Measurements from ENCODE around the gene TRAF2. TPM values are rescaled to one million over a fixed set of nuclear protein-coding genes. Genes with fewer than 3 reads are reported as not detected.

TRAF2 gene
- total and polyA plus RNA-seq, 2 of the 13 experiments (the other 11 are each of a cell fraction or from before 2014, with no cell fraction given) = 12.4 to 13.6 TPM

DNA sequence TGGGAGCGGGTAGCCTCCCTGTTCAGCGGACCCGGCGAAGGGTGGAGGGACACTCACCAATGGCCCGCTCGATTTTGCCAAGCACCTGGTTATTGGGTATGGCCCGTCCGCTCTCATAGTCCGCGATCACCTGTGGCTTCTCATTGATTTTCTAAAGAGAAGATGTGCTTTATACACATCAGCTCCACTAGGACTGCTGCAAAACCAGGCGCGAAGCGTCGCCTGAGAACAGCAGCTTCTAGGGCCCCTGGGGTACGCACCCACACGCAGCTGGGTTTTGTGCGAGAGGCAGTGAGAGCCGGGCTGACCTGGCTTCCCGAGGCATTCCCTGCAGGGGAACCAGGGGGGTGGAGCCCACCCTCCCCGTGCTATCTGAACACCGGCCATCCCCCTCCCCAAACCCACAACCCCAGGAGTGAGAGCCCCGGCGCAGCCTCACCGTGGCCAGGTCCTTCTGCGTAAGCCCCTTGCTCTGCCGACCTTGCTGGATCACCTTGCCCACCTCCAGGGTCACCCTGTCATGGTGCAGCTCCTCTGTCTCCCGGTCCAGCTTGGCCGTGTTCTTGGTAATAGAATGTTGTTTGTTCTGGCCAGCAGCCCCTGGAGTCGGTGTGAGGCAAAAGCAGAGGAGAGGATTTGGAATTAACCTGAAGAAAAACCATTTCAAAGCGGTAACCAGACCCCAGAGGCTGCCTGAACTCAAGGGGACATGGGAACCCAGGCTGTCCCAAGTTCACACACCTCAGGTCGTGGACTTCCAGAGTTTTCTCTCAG, 23.3 kb upstream of the TRAF2 start:
- Histone ChIP-seq H3K4me3 (replicated peaks in 1 of 3; ENCODE audit: insufficient read depth in 1 of 3, low read depth in 2 of 3, low read length in 3 of 3) (no peak overlapping the region), H3K9ac (ENCODE audit: insufficient read depth, low read depth, low read length) (no peak overlapping the region), H3K27ac (ENCODE audit: extremely low read length, insufficient read depth, low read length) (no peak overlapping the region), H3K9me3 (ENCODE audit: low read length) (no peaks in the 10 kb centered on the region), H3K36me3 (replicated peaks in 1 of 2; ENCODE audit: control insufficient read depth in 1 of 2, insufficient read depth in 2 of 2, low read length in 2 of 2) (peaks cover 17 to 37% of the 10 kb centered on the region in 2 experiments), H3K79me2 (ENCODE audit: insufficient read depth, low read length) (peaks cover 20% of the 10 kb centered on the region), H2AFZ (ENCODE audit: low read length) (no peak overlapping the region), H3K4me1 (ENCODE audit: insufficient read depth, low read length) (peaks cover 49% of the 10 kb centered on the region), H3K4me2 (ENCODE audit: low read depth, low read length) (no peak overlapping the region), H3K27me3 (ENCODE audit: control insufficient read depth in 1 of 2, insufficient read depth in 2 of 2, low read length in 2 of 2) (no peaks in the 10 kb centered on the region), H4K20me1 (ENCODE audit: insufficient read depth, low read length) (0 out of 2 replicates have a peak, but pooled peaks cover 7% of the 10 kb centered on the region)
- CTCF ChIA-PET (ENCODE audit: low intra/inter-chr PET ratio, low total read pairs) = no interaction called here
- FAIRE-seq = no peak
- DNase-seq (ENCODE audit: low spot score) = no peak
- in situ Hi-C loops (cut with HindIII; ENCODE audit: extremely low pct_ligation_motif_present, low pct_unique_long_range_greater_than_20kb) (no loop called here), intact Hi-C loops (cut with micrococcal nuclease; ENCODE audit: unreplicated experiment) (no loop called here)
- BruUV-seq (replicated peaks) = no TSS peak
- ATAC-seq = no peak
- 98% methylated on average over 23 of the region's 31 CpGs for WGBS (ENCODE audit: low lambda C conversion rate)
- POLR2A ChIA-PET = interaction anchor here (1.2 kb wide), 1 partner anchor 15 kb away, joined by 4 read pairs; no protein-coding TSS in a partner anchor
- TF ChIP-seq RBFOX2 (IDR thresholded peaks at IDR 0.05; ENCODE audit: low read depth, low read length) (peak; percentile 36; the same call in 1 of the 2 replicates), AGO1 (IDR thresholded peaks at IDR 0.05; ENCODE audit: low read depth, low read length, poor library complexity, severe bottlenecking) (peak; percentile 59)
- TF ChIP-seq, protein P1, sequence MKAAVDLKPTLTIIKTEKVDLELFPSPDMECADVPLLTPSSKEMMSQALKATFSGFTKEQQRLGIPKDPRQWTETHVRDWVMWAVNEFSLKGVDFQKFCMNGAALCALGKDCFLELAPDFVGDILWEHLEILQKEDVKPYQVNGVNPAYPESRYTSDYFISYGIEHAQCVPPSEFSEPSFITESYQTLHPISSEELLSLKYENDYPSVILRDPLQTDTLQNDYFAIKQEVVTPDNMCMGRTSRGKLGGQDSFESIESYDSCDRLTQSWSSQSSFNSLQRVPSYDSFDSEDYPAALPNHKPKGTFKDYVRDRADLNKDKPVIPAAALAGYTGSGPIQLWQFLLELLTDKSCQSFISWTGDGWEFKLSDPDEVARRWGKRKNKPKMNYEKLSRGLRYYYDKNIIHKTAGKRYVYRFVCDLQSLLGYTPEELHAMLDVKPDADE (CRISPR knock-in tag; IDR thresholded peaks at IDR 0.05) = no peak

DNA sequence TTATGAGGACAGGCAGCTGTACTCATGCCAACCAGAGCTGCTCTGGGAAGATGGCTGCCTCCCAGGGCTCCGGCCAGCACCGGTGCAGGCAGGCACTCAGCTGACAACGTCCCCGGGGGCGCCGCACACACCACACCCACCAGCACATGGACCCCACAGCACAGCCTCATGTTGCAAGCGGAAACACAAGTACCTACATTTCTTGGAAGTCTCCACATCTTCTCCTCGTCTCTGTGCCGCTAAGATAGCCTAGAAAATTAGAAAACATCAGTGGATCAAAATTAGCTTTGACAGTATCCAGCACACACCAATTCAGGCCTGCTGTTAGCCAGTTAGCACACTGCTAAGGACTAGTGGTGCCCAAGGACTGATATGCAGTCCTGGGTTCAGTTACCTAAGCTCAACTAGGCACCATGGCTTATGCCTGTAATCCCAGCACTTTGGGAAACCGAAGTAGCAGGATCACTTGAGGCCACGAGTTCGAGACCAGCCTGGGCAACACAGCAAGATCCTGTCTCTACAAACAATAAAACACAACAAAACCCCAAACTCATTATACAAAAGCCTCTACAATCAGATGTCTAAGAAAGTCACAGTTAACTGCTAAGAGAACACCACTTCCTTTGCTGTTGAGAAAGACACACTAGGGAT, 22.6 kb upstream of the TRAF2 start:
- H3K4me1 ChIP-seq (ENCODE audit: insufficient read depth, low read length) = peaks cover 49% of the 10 kb centered on the region
- no peak overlapping the region for H3K4me2 ChIP-seq (ENCODE audit: low read depth, low read length)
- peaks cover 20% of the 10 kb centered on the region for H3K79me2 ChIP-seq (ENCODE audit: insufficient read depth, low read length)
- CTCF ChIA-PET (ENCODE audit: low intra/inter-chr PET ratio, low total read pairs) = no interaction called here
- H3K36me3 ChIP-seq (replicated peaks in 1 of 2; ENCODE audit: control insufficient read depth in 1 of 2, insufficient read depth in 2 of 2, low read length in 2 of 2) = peaks cover 17 to 37% of the 10 kb centered on the region in 2 experiments
- H2AFZ ChIP-seq (ENCODE audit: low read length) = no peak overlapping the region
- WGBS (ENCODE audit: low lambda C conversion rate) = 100% methylated on average over 6 of the region's 12 CpGs
- POLR2A ChIA-PET = interaction anchor here (1.3 kb wide), 1 partner anchor 19 kb away, joined by 6 read pairs; no protein-coding TSS in a partner anchor
- intact Hi-C loops (cut with micrococcal nuclease; ENCODE audit: unreplicated experiment) (no loop called here), in situ Hi-C loops (cut with HindIII; ENCODE audit: extremely low pct_ligation_motif_present, low pct_unique_long_range_greater_than_20kb) (no loop called here)
- 0 out of 2 replicates have a peak, but pooled peaks cover 7% of the 10 kb centered on the region for H4K20me1 ChIP-seq (ENCODE audit: insufficient read depth, low read length)
- H3K9ac ChIP-seq (ENCODE audit: insufficient read depth, low read depth, low read length) = no peak overlapping the region
- no peak for ATAC-seq
- no peaks in the 10 kb centered on the region for H3K27me3 ChIP-seq (ENCODE audit: control insufficient read depth in 1 of 2, insufficient read depth in 2 of 2, low read length in 2 of 2)
- BruUV-seq (replicated peaks) = no TSS peak
- no peak overlapping the region for H3K4me3 ChIP-seq (replicated peaks in 1 of 3; ENCODE audit: insufficient read depth in 1 of 3, low read depth in 2 of 3, low read length in 3 of 3)
- no peak for FAIRE-seq
- H3K27ac ChIP-seq (ENCODE audit: extremely low read length, insufficient read depth, low read length) = no peak overlapping the region
- DNase-seq (ENCODE audit: low spot score) = no peak
- no peak for TF ChIP-seq DNMT3B (CRISPR knock-in tag; conservative IDR thresholded peaks at IDR 0.05)
- TF ChIP-seq, protein P2, sequence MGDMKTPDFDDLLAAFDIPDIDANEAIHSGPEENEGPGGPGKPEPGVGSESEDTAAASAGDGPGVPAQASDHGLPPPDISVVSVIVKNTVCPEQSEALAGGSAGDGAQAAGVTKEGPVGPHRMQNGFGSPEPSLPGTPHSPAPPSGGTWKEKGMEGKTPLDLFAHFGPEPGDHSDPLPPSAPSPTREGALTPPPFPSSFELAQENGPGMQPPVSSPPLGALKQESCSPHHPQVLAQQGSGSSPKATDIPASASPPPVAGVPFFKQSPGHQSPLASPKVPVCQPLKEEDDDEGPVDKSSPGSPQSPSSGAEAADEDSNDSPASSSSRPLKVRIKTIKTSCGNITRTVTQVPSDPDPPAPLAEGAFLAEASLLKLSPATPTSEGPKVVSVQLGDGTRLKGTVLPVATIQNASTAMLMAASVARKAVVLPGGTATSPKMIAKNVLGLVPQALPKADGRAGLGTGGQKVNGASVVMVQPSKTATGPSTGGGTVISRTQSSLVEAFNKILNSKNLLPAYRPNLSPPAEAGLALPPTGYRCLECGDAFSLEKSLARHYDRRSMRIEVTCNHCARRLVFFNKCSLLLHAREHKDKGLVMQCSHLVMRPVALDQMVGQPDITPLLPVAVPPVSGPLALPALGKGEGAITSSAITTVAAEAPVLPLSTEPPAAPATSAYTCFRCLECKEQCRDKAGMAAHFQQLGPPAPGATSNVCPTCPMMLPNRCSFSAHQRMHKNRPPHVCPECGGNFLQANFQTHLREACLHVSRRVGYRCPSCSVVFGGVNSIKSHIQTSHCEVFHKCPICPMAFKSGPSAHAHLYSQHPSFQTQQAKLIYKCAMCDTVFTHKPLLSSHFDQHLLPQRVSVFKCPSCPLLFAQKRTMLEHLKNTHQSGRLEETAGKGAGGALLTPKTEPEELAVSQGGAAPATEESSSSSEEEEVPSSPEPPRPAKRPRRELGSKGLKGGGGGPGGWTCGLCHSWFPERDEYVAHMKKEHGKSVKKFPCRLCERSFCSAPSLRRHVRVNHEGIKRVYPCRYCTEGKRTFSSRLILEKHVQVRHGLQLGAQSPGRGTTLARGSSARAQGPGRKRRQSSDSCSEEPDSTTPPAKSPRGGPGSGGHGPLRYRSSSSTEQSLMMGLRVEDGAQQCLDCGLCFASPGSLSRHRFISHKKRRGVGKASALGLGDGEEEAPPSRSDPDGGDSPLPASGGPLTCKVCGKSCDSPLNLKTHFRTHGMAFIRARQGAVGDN (CRISPR knock-in tag; IDR thresholded peaks at IDR 0.05) = peak; percentile 10; the same call in 1 of the 2 replicates
- TF ChIP-seq RBFOX2 (IDR thresholded peaks at IDR 0.05; ENCODE audit: low read depth, low read length) = peak; percentile 46
- peak; percentile 7 for TF ChIP-seq AGO1 (IDR thresholded peaks at IDR 0.05; ENCODE audit: low read depth, low read length, poor library complexity, severe bottlenecking)
- H3K9me3 ChIP-seq (ENCODE audit: low read length) = no peaks in the 10 kb centered on the region
